ENCODE results near the gene SUMF1. TPM values are rescaled to one million over a fixed set of nuclear protein-coding genes. Genes with fewer than 3 reads are reported as not detected.

Gene SUMF1
- total RNA-seq, 2 experiments from 2014 or later, result 3.5 to 4.9 TPM

DNA sequence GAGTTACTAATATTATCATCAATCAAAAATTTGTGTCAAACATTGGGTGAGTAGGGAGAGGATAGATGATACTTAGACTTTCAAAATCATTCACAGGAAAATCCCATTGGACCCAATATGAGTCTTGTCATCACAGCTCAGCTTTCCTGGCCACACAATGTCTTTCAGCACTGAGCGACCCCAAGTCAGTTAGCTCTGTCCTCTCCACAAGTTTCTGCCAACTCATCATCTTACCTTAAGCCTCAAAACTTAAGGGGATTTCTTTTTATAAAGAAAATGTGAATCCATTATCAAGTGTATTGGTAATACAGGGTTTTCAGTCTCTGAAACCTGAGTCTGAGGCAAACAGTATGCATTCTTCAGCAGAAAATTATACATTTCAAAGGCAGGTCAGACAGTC lies 55.8 kb downstream of the SUMF1 start:
- DNase-seq, result peak; percentile 13
- Mint-ChIP-seq H3K4me1 (peaks cover 40% of the 10 kb centered on the region), H3K9me3 (ENCODE audit: low read depth) (no peaks in the 10 kb centered on the region), H3K27ac (peak overlapping the region; percentile 48), H3K36me3 (ENCODE audit: low read depth) (peaks cover 24% of the 10 kb centered on the region), H3K4me3 (no peak overlapping the region), H3K27me3 (no peaks in the 10 kb centered on the region)
- intact Hi-C loops (cut with DNase I, micrococcal nuclease), result loop anchor here (5.0 kb wide), 2 partner anchors 221 to 786 kb away; no protein-coding TSS in a partner anchor
- ChIA-PET POLR2A (interaction anchor here (0.9 kb wide), 1 partner anchor 10 kb away, joined by 4 read pairs; no protein-coding TSS in a partner anchor), CTCF (interaction anchor here (0.6 to 1.3 kb wide), 3 partner anchors 63 to 222 kb away, joined by 3 to 4 read pairs (median 4); no protein-coding TSS in a partner anchor)
- ATAC-seq, result peak; percentile 17

GRCh38 chr3:4410606-4411005 lies 56.5 kb downstream of the SUMF1 start:
- CTCF ChIA-PET, result interaction anchor here (0.6 to 1.3 kb wide), 4 partner anchors 12 to 223 kb away, joined by 3 to 6 read pairs (median 4); no protein-coding TSS in a partner anchor
- H3K9me3 Mint-ChIP-seq (ENCODE audit: low read depth), result no peaks in the 10 kb centered on the region
- peak overlapping the region; percentile 48 for H3K27ac Mint-ChIP-seq
- no peaks in the 10 kb centered on the region for H3K27me3 Mint-ChIP-seq
- DNase-seq (no peak), ATAC-seq (no peak)
- peaks cover 24% of the 10 kb centered on the region for H3K36me3 Mint-ChIP-seq (ENCODE audit: low read depth)
- intact Hi-C loops (cut with DNase I, micrococcal nuclease), result loop anchor here (1.0 to 5.0 kb wide), 3 partner anchors 11 to 787 kb away; no protein-coding TSS in a partner anchor
- POLR2A ChIA-PET, result no interaction called here
- H3K4me3 Mint-ChIP-seq, result no peak overlapping the region
- peaks cover 40% of the 10 kb centered on the region for H3K4me1 Mint-ChIP-seq

DNA sequence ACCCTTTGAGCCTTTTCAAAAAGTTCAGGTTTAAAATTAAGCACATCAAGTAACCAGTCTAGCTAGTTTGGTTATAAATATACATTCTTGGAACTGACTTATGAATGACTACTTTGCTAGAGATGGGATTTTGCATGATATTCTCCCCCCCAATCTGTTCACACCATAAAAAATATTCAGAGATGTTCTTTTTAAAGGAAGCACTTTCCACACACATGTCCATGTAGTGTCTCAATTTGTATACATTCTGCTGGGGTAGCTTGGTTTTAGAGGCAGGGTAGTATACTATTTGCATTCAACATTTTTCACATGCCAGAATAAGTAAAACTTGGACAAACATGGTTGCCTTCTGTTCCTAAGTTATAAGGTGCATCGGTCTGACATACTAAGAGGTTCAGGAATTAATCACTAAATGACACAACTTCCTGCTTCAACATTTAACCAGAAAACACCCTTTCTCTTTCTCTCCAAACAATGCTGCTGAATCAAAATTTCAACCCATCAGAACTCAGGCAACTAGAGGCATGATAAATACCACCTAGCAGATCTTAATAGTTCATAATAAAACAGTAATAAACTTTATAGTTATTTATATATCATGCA lies 57.0 kb downstream of the SUMF1 start:
- DNase-seq (no peak), ATAC-seq (peak; percentile 77)
- Mint-ChIP-seq H3K4me3 (no peak overlapping the region), H3K27ac (peak overlapping the region; percentile 87), H3K27me3 (no peaks in the 10 kb centered on the region), H3K36me3 (ENCODE audit: low read depth) (peaks cover 20% of the 10 kb centered on the region), H3K4me1 (peaks cover 40% of the 10 kb centered on the region), H3K9me3 (ENCODE audit: low read depth) (no peaks in the 10 kb centered on the region)
- POLR2A ChIA-PET, result no interaction called here
- intact Hi-C loops (cut with DNase I, micrococcal nuclease), result loop anchor here (1.0 to 5.0 kb wide), 7 partner anchors 11 to 787 kb away; partner anchors contain the start of gene ITPR1 (in 1 of the 2)
- CTCF ChIA-PET, result interaction anchor here (0.6 to 1.3 kb wide), 3 partner anchors 11 to 109 kb away, joined by 3 to 6 read pairs (median 5); no protein-coding TSS in a partner anchor

- intact Hi-C loops (cut with DNase I, micrococcal nuclease), result loop anchor here (1.0 to 2.0 kb wide), 4 partner anchors 15 to 84 kb away; partner anchors contain the start of gene ITPR1 (in 1 of the 2)
- DNase-seq (peak; percentile 43), ATAC-seq (peak; percentile 67)
- Mint-ChIP-seq H3K27ac (peak overlapping the region; percentile 87), H3K4me1 (peaks cover 40% of the 10 kb centered on the region), H3K9me3 (ENCODE audit: low read depth) (no peaks in the 10 kb centered on the region), H3K4me3 (peak overlapping the region; percentile 4), H3K27me3 (no peaks in the 10 kb centered on the region), H3K36me3 (ENCODE audit: low read depth) (peaks cover 19% of the 10 kb centered on the region)
- POLR2A ChIA-PET, result no interaction called here
- CTCF ChIA-PET, result interaction anchor here (0.8 to 1.3 kb wide), 2 partner anchors 17 to 110 kb away, joined by 3 to 5 read pairs; no protein-coding TSS in a partner anchor
Observed at GRCh38 chr3:4409415-4409814, 57.7 kb downstream of the SUMF1 start.

- Mint-ChIP-seq H3K4me3 (no peak overlapping the region), H3K36me3 (ENCODE audit: low read depth) (peaks cover 21% of the 10 kb centered on the region), H3K4me1 (peaks cover 40% of the 10 kb centered on the region), H3K9me3 (ENCODE audit: low read depth) (no peaks in the 10 kb centered on the region), H3K27me3 (no peaks in the 10 kb centered on the region), H3K27ac (peak overlapping the region; percentile 87)
- POLR2A ChIA-PET, result no interaction called here
- CTCF ChIA-PET, result interaction anchor here (1.3 kb wide), 1 partner anchor 110 kb away, joined by 5 read pairs; no protein-coding TSS in a partner anchor
- intact Hi-C loops (cut with DNase I, micrococcal nuclease), result loop anchor here (1.0 to 2.0 kb wide), 4 partner anchors 14 to 84 kb away; partner anchors contain the start of gene ITPR1 (in 1 of the 2)
- DNase-seq (no peak), ATAC-seq (no peak)
Observed at GRCh38 chr3:4408958-4409357, 58.1 kb downstream of the SUMF1 start.

DNA sequence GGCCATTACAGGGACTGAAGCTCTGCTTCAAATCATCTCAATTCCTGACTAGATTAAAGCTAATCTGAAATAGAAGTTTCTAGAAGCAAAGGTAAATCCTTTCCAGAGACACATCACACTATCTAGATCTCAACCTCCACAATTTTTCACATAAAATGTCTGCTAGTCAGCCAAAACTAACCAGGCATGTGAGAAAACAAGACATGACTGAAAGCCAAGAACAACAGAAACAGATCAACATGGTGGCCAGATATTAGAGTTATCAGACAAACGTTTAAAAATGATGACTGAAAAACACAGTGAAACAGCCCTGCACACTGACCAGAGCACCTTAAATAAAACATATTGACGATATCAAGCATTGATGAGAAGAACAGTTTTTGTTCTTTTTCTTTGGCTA lies 59.1 kb downstream of the SUMF1 start:
- no peak overlapping the region for H3K4me3 Mint-ChIP-seq
- POLR2A ChIA-PET, result no interaction called here
- ATAC-seq (no peak), DNase-seq (no peak)
- CTCF ChIA-PET, result no interaction called here
- no peaks in the 10 kb centered on the region for H3K27me3 Mint-ChIP-seq
- H3K36me3 Mint-ChIP-seq (ENCODE audit: low read depth), result peaks cover 28% of the 10 kb centered on the region
- intact Hi-C loops (cut with DNase I, micrococcal nuclease), result loop anchor here in 1 of 2 experiments (2.0 kb wide), 1 partner anchor 13 kb away; no protein-coding TSS in a partner anchor
- no peak overlapping the region for H3K27ac Mint-ChIP-seq
- H3K9me3 Mint-ChIP-seq (ENCODE audit: low read depth), result no peaks in the 10 kb centered on the region
- peaks cover 40% of the 10 kb centered on the region for H3K4me1 Mint-ChIP-seq

GRCh38 chr3:4406746-4407568 lies 60.1 kb downstream of the SUMF1 start:
- Mint-ChIP-seq H3K4me1 (peaks cover 44% of the 10 kb centered on the region), H3K36me3 (ENCODE audit: low read depth) (peaks cover 25% of the 10 kb centered on the region), H3K27ac (no peak overlapping the region), H3K4me3 (no peak overlapping the region), H3K9me3 (ENCODE audit: low read depth) (no peaks in the 10 kb centered on the region), H3K27me3 (no peaks in the 10 kb centered on the region)
- ChIA-PET CTCF (no interaction called here), POLR2A (no interaction called here)
- no peak for DNase-seq
- intact Hi-C loops (cut with DNase I, micrococcal nuclease), result no loop called here
- peak; percentile 21 for ATAC-seq

DNA sequence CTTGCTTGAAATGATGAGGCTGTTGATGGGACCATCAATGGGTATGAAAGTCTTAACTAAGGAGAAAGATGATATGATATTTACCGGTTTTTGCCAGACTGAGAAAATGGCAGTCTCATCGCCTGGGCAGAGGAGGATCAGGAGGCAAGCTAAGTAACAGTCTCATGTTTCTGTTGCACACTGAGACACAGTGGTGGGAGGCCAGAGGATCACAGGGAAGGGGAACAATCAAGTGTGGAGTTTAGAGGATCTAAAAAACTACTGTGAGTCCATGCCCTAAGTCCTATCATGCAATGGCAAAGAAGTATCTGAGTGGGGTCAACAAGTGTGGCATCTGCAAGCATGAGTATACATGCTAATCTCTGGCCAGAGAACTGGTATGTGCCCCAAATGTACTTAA lies 62.2 kb downstream of the SUMF1 start:
- intact Hi-C loops (cut with DNase I, micrococcal nuclease), result no loop called here
- DNase-seq (no peak), ATAC-seq (no peak)
- H3K27ac Mint-ChIP-seq, result no peak overlapping the region
- peaks cover 27% of the 10 kb centered on the region for H3K36me3 Mint-ChIP-seq (ENCODE audit: low read depth)
- CTCF ChIA-PET, result interaction anchor here (0.7 kb wide), 1 partner anchor 23 kb away, joined by 3 read pairs; no protein-coding TSS in a partner anchor
- H3K27me3 Mint-ChIP-seq, result no peaks in the 10 kb centered on the region
- H3K4me3 Mint-ChIP-seq, result no peak overlapping the region
- peaks cover 34% of the 10 kb centered on the region for H3K4me1 Mint-ChIP-seq
- H3K9me3 Mint-ChIP-seq (ENCODE audit: low read depth), result no peaks in the 10 kb centered on the region
- POLR2A ChIA-PET, result no interaction called here

GRCh38 chr3:4401441-4401840 lies 65.6 kb downstream of the SUMF1 start:
- DNase-seq (peak; percentile 63), ATAC-seq (peak; percentile 94)
- ChIA-PET CTCF (interaction anchor here (1.4 kb wide), 1 partner anchor 51 kb away, joined by 5 read pairs; no protein-coding TSS in a partner anchor), POLR2A (interaction anchor here (1.0 kb wide), 1 partner anchor 10 kb away, joined by 4 read pairs; no protein-coding TSS in a partner anchor)
- peaks cover 18% of the 10 kb centered on the region for H3K4me1 Mint-ChIP-seq
- H3K4me3 Mint-ChIP-seq, result no peak overlapping the region
- H3K9me3 Mint-ChIP-seq (ENCODE audit: low read depth), result no peaks in the 10 kb centered on the region
- H3K27ac Mint-ChIP-seq, result peak overlapping the region; percentile 73
- no peaks in the 10 kb centered on the region for H3K27me3 Mint-ChIP-seq
- peaks cover 22% of the 10 kb centered on the region for H3K36me3 Mint-ChIP-seq (ENCODE audit: low read depth)
- intact Hi-C loops (cut with DNase I, micrococcal nuclease), result no loop called here

GRCh38 chr3:4399476-4399875 lies 67.6 kb downstream of the SUMF1 start:
- intact Hi-C loops (cut with DNase I, micrococcal nuclease), result no loop called here
- ChIA-PET POLR2A (no interaction called here), CTCF (no interaction called here)
- DNase-seq (no peak), ATAC-seq (no peak)
- no peak overlapping the region for H3K4me3 Mint-ChIP-seq
- no peak overlapping the region for H3K27ac Mint-ChIP-seq
- H3K36me3 Mint-ChIP-seq (ENCODE audit: low read depth), result peaks cover 34% of the 10 kb centered on the region
- no peaks in the 10 kb centered on the region for H3K27me3 Mint-ChIP-seq
- peaks cover 37% of the 10 kb centered on the region for H3K4me1 Mint-ChIP-seq
- no peaks in the 10 kb centered on the region for H3K9me3 Mint-ChIP-seq (ENCODE audit: low read depth)

- ChIA-PET POLR2A (interaction anchor here (1.3 kb wide), 1 partner anchor 68 kb away, joined by 4 read pairs; the partner anchor contains the start of gene SUMF1), CTCF (interaction anchor here (0.6 to 1.7 kb wide), 3 partner anchors 10 to 48 kb away, joined by 4 to 7 read pairs (median 6); no protein-coding TSS in a partner anchor)
- no peak overlapping the region for H3K27ac Mint-ChIP-seq
- H3K36me3 Mint-ChIP-seq (ENCODE audit: low read depth), result peaks cover 34% of the 10 kb centered on the region
- no peak for ATAC-seq
- no peaks in the 10 kb centered on the region for H3K9me3 Mint-ChIP-seq (ENCODE audit: low read depth)
- intact Hi-C loops (cut with DNase I, micrococcal nuclease), result no loop called here
- peaks cover 42% of the 10 kb centered on the region for H3K4me1 Mint-ChIP-seq
- H3K27me3 Mint-ChIP-seq, result no peaks in the 10 kb centered on the region
- DNase-seq, result no peak
- no peak overlapping the region for H3K4me3 Mint-ChIP-seq
Observed at GRCh38 chr3:4398941-4399245, 68.2 kb downstream of the SUMF1 start.
